ENCODE results near the gene VTI1A.

DNA sequence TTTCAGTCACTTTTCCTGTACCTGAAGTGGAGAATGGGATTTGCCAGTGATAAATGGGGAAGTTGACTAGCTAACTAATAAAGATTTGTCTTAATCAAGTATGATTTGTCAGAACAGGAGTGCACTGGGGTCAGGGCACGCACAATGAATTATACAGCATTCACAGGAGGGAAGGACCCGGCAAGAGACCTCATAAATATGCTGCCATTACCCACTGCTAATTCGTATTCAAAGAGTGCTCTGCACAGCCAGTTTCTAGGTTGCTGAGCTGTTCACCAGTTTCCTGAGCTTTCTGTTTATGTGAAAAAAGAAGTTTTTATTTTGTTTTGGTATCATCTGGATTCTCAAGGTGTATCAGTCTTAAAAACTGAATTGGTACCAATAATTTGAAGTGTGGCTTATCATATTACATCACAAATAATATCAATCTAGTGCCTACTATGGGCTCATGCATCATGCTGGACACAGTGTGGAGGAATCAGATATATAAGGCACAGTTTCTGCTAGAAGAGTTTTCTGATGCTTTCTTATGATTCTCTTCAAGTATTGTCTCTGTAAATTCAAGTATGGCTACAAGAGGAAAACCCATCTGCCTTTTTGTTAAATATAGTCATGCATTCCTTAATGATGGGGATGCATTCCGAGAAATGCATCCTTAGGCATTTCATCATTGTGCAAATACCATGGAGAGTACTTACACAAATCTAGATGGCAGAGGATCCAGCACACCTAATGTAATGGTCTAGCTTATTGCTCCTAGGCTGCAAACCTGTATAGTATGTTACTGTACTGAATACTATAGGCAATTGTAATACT lies 202.2 kb downstream of the VTI1A start:
- TF ChIP-seq, protein P1, sequence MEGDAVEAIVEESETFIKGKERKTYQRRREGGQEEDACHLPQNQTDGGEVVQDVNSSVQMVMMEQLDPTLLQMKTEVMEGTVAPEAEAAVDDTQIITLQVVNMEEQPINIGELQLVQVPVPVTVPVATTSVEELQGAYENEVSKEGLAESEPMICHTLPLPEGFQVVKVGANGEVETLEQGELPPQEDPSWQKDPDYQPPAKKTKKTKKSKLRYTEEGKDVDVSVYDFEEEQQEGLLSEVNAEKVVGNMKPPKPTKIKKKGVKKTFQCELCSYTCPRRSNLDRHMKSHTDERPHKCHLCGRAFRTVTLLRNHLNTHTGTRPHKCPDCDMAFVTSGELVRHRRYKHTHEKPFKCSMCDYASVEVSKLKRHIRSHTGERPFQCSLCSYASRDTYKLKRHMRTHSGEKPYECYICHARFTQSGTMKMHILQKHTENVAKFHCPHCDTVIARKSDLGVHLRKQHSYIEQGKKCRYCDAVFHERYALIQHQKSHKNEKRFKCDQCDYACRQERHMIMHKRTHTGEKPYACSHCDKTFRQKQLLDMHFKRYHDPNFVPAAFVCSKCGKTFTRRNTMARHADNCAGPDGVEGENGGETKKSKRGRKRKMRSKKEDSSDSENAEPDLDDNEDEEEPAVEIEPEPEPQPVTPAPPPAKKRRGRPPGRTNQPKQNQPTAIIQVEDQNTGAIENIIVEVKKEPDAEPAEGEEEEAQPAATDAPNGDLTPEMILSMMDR (conservative IDR thresholded peaks at IDR 0.05 in 1 of 2, IDR thresholded peaks at IDR 0.05 in 1 of 2; ENCODE audit: extremely low read depth in 1 of 2, insufficient read depth in 1 of 2, low read depth in 1 of 2, low read length in 2 of 2), result no peak
- TF ChIP-seq EZH2 (IDR thresholded peaks at IDR 0.05; ENCODE audit: borderline replicate concordance, low read length), result no peak
